MCF 10A (cell line): ENCODE results near the gene SPRY1. TPM values are rescaled to one million over a fixed set of nuclear protein-coding genes. Genes with fewer than 3 reads are reported as not detected.

Experiments
- BruUV-seq: library from RNA; stranded (reverse); fragments of 400-500 nt; replicated peaks from 2 replicates; lab custom pipeline; 2021; lab: Mats Ljungman, UMichigan
- CTCF ChIA-PET: fragments of 300-600 bp; sonication (Branson Sonifier 250); formaldehyde crosslinking; extraction: SDS; loops from one replicate; lab custom pipeline; 2021; ENCODE audit warnings: antibody characterized with exemption, inconsistent platforms; lab: Yijun Ruan, JAX
- POLR2A ChIA-PET: fragments of 300-600, 350-650 bp; sonication (Branson Sonifier 250); formaldehyde crosslinking; extraction: SDS; loops from one replicate; lab custom pipeline; 2020; ENCODE audit warnings: antibody characterized with exemption, inconsistent platforms; lab: Yijun Ruan, JAX
- DNase-seq: peaks from one replicate; pipeline ENCODE4 v3.0.0-alpha.2; 2018; ENCODE audit not compliant: unreplicated experiment
- H3K27ac Mint-ChIP-seq: one replicate; pipeline ENCODE4 v1.8.0; 2022; ENCODE audit warnings: mild to moderate bottlenecking, low read depth, mixed read lengths; ENCODE audit not compliant: unreplicated experiment
- H3K27me3 Mint-ChIP-seq: one replicate; pipeline ENCODE4 v1.8.0; 2022; ENCODE audit warnings: mixed read lengths; ENCODE audit not compliant: insufficient read depth, unreplicated experiment
- H3K36me3 Mint-ChIP-seq: one replicate; pipeline ENCODE4 v1.8.0; 2022; ENCODE audit warnings: mild to moderate bottlenecking, moderate library complexity, mixed read lengths; ENCODE audit not compliant: insufficient read depth, unreplicated experiment
- H3K4me1 Mint-ChIP-seq: one replicate; pipeline ENCODE4 v1.8.0; 2022; ENCODE audit warnings: mixed read lengths; ENCODE audit not compliant: insufficient read depth, unreplicated experiment
- H3K4me3 Mint-ChIP-seq: one replicate; pipeline ENCODE4 v1.8.0; 2022; ENCODE audit warnings: mild to moderate bottlenecking, moderate library complexity, mixed read lengths; ENCODE audit not compliant: unreplicated experiment
- H3K9me3 Mint-ChIP-seq: one replicate; pipeline ENCODE4 v1.8.0; 2022; ENCODE audit warnings: mixed read lengths; ENCODE audit not compliant: unreplicated experiment
- CTCF ChIP-seq: fragments of 200-600 bp; IDR thresholded peaks from one replicate; pipeline ENCODE4 v1.8.0; 2022; ENCODE audit warnings: antibody characterized with exemption, mild to moderate bottlenecking; ENCODE audit not compliant: unreplicated experiment
- intact Hi-C: fragments of 100-400 bp; cut with micrococcal nuclease; formaldehyde crosslinking; loops from 2 replicates; pipeline ENCODE4 v1.14.1; 2022
- total RNA-seq: library from RNA; stranded (reverse); gene quantifications from 2 replicates; pipeline ENCODE4 v1.2.3, GENCODE V29; 2022

The SPRY1 gene
- total RNA-seq, 1 experiment from 2014 or later: 5.6 TPM

DNA sequence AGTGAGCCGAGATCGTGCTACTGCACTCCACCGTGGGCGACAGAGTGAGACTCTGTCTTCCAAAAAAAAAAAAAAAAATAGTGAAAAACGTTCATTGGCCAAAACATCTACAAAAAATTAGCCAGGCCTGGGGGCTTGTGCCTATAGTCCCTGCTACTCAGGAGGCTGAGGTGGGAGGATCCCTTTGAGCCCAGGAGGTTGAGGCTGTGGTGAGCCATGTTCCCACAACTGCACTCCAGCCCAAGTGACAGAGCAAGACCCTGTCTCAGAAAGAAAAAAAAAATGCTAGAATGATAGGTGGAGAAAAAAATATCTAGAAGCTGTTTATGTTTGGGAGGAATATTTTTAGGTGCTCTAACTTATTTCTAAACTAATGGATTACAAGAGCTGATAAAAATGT is 14.9 kb downstream of the SPRY1 start:
- peaks cover 12% of the 10 kb centered on the region for H3K4me1 Mint-ChIP-seq
- DNase-seq: no peak
- H3K27me3 Mint-ChIP-seq: no peaks in the 10 kb centered on the region
- intact Hi-C loops: no loop called here
- no peak overlapping the region for H3K27ac Mint-ChIP-seq
- H3K36me3 Mint-ChIP-seq: no peaks in the 10 kb centered on the region
- no TSS peak for BruUV-seq
- no peak for TF ChIP-seq CTCF
- POLR2A ChIA-PET: no interaction called here
- H3K4me3 Mint-ChIP-seq: no peak overlapping the region
- no peaks in the 10 kb centered on the region for H3K9me3 Mint-ChIP-seq
- CTCF ChIA-PET: interaction anchor here (0.7 to 0.9 kb wide), 3 partner anchors 132 to 703 kb away, joined by 3 to 4 read pairs (median 4); no protein-coding TSS in a partner anchor

DNA sequence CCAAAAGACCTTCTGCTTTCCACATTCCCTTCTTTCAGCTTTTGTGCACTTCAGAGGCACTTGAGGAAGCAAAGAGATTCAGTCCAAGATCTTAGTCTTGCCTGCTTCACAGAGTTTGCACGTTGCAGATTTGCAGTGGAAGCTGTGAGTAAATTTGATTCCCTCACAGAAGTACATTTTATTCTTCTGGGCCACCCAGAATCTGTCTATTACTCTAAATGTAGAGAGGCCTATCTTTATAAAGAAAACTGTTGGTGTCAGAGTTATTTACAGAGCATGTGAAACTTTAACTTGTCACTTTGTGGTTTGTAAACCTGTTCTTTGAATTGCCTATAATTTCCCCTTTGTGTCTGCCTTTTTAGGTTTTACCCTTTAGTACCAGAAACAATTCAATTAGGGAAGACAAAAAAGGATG is 15.5 kb downstream of the SPRY1 start:
- H3K27ac Mint-ChIP-seq: no peak overlapping the region

DNA sequence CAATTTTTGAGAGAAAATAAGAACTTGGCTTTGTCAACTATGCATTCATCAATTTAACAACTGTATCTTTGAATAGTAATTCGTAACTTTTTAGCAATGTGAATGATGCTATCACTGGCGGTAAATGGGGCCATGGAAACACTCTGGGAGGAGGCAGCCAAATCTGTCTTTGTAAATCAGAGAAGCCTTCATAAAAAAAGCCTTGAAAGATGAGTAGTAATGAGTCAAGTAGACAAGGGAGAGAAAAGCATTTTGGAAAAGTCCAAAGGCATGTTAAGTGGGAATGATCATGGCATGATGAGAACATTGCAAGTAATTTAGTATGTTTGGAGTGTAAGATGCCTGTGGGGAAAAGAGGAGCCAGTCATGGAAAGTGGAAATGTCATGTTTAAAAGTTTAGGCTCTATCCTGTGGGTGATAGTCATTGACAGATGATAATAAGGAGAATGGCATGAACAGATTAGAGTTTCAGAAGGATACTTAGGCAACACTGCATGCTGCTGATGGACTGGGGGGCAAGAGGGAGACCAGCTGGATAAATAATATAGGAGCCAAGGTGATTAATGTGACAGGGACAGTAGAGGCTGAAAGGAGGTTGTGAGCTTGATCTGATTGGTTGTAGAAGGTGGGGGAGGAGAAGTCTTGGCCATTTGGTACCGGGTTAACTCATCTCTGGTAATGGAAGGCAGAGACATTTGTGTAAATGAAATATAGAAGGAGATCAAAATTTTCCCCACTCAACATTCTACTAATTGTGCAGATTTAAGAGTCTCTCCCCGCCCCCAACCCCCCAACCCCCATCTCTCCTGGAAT is 16.3 kb downstream of the SPRY1 start:
- no peaks in the 10 kb centered on the region for H3K27me3 Mint-ChIP-seq
- H3K4me1 Mint-ChIP-seq: peaks cover 13% of the 10 kb centered on the region
- DNase-seq: no peak
- no peaks in the 10 kb centered on the region for H3K9me3 Mint-ChIP-seq
- POLR2A ChIA-PET: no interaction called here
- BruUV-seq: no TSS peak
- no peak overlapping the region for H3K27ac Mint-ChIP-seq
- H3K4me3 Mint-ChIP-seq: no peak overlapping the region
- no peak for TF ChIP-seq CTCF
- CTCF ChIA-PET: no interaction called here
- H3K36me3 Mint-ChIP-seq: no peaks in the 10 kb centered on the region
- intact Hi-C loops: no loop called here

More for the DNA sequence above, 15.5 kb downstream of the SPRY1 start:
- TF ChIP-seq CTCF: no peak
- no peak overlapping the region for H3K4me3 Mint-ChIP-seq
- H3K36me3 Mint-ChIP-seq: no peaks in the 10 kb centered on the region
- POLR2A ChIA-PET: no interaction called here
- peaks cover 13% of the 10 kb centered on the region for H3K4me1 Mint-ChIP-seq
- DNase-seq: no peak
- BruUV-seq: no TSS peak
- no peaks in the 10 kb centered on the region for H3K27me3 Mint-ChIP-seq
- no peaks in the 10 kb centered on the region for H3K9me3 Mint-ChIP-seq
- intact Hi-C loops: no loop called here
- CTCF ChIA-PET: interaction anchor here (0.7 to 0.9 kb wide), 2 partner anchors 131 to 703 kb away, joined by 3 to 4 read pairs; no protein-coding TSS in a partner anchor

- CTCF ChIA-PET: no interaction called here
- no peaks in the 10 kb centered on the region for H3K36me3 Mint-ChIP-seq
- H3K4me1 Mint-ChIP-seq: peaks cover 22% of the 10 kb centered on the region
- H3K27ac Mint-ChIP-seq: no peak overlapping the region
- DNase-seq: no peak
- TF ChIP-seq CTCF: no peak
- no peak overlapping the region for H3K4me3 Mint-ChIP-seq
- H3K27me3 Mint-ChIP-seq: no peaks in the 10 kb centered on the region
- H3K9me3 Mint-ChIP-seq: no peaks in the 10 kb centered on the region
- no TSS peak for BruUV-seq
- POLR2A ChIA-PET: interaction anchor here (0.6 kb wide), 1 partner anchor 37 kb away, joined by 3 read pairs; no protein-coding TSS in a partner anchor
- intact Hi-C loops: no loop called here
These were observed 19.0 kb downstream of the SPRY1 start for GRCh38 chr4:123415576-123415975.
